GM19351 (cell line): ENCODE data around the gene APP.

ENCODE experiments used
- ATAC-seq: cut with Tn5 transposase; IDR thresholded peaks from one replicate; pipeline ENCODE4 v1.9.1; 2021; ENCODE audit warnings: mild to moderate bottlenecking, moderate library complexity; ENCODE audit not compliant: unreplicated experiment

The APP gene

DNA sequence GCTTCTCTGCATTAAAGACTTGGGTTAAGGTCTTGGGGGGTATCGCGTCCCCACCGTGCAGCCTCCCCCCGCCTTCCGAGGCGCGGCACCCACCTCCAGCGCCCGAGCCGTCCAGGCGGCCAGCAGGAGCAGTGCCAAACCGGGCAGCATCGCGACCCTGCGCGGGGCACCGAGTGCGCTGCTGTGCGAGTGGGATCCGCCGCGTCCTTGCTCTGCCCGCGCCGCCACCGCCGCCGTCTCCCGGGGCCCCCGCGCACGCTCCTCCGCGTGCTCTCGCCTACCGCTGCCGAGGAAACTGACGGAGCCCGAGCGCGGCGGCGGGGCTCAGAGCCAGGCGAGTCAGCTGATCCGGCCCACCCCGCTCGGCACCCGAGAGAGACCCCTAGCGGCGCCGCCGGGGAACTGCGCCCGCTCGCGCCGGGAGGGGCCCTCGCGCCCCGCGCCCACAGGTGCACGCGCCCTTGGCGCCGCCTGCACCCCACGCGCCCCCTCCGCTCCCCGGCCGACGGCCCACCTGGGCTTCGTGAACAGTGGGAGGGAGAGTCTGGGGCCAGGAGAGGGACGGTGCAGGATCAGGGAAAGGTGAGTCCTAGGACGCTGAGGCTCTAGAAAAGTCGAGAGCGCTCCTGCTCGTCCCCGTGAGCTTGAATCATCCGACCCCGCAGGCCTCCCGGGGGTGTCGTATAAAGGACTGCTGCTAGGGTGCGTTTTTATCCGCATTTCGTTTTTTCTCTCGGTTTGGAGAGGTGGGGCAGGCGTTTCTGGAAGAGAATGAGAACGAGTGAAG lies at the start of gene APP:
APP (minus strand) TSS at position 300 of the 787 bp plus-strand sequence; CDS start at position 150, 150 bp downstream.
- peak; percentile 77 for ATAC-seq

DNA sequence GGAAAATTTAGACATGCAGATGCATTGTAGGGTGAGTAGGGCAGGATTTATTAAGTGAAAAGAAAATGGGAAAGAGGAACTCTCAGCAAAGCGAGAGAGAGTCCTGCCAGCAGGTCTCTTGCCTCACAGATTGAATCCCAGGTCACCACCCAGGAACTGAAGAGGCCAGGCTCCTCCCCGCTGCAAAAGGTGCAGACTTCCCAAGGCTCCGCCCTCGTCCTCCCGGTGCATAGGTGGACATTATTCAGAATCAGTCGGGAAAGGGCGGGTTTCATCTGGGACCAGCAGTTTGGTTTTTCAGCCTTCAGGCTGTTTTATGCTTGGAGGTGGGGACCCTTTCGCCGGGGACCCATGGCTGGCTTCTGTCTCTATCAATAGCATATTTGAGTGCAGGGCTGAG lies 41.6 kb upstream of the APP start:
- no peak for ATAC-seq

- ATAC-seq: no peak
Observed at GRCh38 chr21:26210614-26211013, 40.0 kb upstream of the APP start.

- ATAC-seq: no peak
Observed at GRCh38 chr21:26207021-26207420, 36.5 kb upstream of the APP start.

DNA sequence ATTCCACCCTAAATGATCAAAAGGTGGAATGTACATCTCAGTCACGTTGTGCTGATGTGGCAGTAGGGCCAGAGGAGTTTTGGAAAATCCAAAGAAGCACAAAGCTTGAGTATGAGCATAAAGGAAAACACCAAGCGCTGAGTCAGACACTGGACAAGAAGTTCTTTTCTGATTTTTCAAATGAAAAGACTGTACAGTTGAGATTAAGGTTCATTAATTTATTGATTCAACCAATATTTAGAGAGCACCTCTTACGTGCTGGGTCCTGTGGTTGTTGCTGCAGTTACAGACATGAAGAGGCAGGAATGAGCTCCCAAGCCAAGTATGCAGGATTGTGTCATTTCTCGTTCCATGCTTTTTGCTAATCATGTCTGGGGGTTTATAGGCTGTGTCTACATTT lies 28.9 kb upstream of the APP start:
- ATAC-seq: no peak

DNA sequence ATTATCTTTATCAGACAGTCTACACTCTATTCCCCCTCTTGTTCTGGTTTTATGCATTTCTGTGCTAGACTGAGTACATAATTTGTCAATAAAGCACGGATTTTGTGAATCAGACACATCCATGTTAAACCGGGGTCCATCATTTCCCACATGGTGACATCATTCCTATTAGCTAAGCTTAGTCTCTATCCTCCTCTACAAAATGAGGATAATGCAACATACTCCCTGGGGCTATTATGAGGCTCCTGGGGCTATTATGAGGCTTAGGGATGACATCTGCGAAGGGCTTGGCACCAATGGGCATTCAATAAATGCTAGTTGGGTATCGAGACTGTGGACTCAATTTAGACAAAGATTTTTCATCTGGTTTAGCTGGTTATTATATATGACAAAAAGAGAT lies 25.1 kb upstream of the APP start:
- no peak for ATAC-seq

DNA sequence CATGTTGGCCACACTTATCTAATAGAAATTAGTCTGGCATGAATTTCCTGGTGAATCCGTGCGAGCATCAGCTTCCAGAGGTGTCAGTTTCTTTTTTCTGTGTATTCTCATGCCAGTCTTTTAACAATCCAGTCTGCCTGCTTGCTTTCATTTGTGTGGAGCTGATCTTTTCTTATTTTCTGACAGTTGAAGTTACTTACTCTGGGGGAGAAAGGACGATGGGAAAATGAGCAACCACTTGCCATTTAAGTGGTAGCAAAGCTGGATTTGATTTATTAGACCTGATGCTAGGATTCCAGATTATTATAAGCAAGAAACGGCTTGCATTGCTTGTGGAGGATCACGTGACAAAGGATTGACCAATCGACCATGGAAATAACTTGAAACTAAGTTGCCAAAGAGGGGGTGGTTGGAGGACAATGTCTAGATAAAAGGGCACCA lies 24.3 kb upstream of the APP start:
- no peak for ATAC-seq

- ATAC-seq: no peak
Observed at GRCh38 chr21:26194326-26194725, 23.8 kb upstream of the APP start.

GRCh38 chr21:26191609-26192008 lies 21.0 kb upstream of the APP start:
- ATAC-seq: no peak

DNA sequence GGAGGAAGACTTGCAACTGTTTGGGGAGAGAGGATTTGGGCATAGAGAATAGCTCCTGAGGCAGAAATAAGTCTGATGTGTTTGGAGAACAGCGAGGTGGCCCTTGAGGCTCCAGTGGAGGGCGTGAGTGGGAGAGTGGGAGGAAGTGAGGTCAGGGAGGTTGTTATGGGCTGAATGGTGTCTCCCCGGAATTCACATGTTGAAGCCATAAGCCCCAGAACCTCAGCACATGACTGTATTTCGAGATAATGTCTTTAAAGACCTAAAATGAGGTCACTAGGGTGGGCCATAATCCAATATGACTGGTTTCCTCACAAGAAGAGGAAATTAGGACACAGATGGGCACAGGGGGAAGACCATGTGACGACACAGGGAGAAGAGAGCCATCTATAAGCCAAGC lies 17.9 kb upstream of the APP start:
- no peak for ATAC-seq

GRCh38 chr21:26185446-26185845 lies 14.9 kb upstream of the APP start:
- no peak for ATAC-seq

- ATAC-seq: no peak
Observed at GRCh38 chr21:26185021-26185420, 14.5 kb upstream of the APP start.

DNA sequence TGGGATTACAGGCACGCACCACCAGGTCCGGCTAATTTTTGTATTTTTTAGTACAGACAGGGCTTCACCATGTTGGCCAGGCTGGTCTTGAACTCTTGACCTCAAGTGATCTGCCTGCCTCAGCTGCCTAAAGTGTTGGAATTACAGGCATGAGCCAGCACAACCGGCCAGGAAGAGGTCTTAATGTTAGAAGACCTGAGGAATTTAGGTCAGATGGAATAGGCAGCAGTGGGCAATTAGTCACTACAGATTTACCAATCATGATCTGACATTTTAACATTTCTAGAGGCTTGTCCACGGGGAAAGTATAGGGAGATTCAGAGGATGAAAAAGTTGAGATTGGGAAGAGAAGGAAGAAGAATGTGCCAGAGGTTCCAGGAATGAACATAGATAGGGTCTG lies 8.9 kb upstream of the APP start:
- no peak for ATAC-seq

GRCh38 chr21:26177746-26178426 lies 7.3 kb upstream of the APP start:
- peak; percentile 77 for ATAC-seq

GRCh38 chr21:26177187-26177586 lies 6.6 kb upstream of the APP start:
- ATAC-seq: no peak

GRCh38 chr21:26171258-26172100 lies 909 bp upstream of the APP start:
- no peak for ATAC-seq

GRCh38 chr21:26169611-26170470 lies 729 bp downstream of the APP start:
- ATAC-seq: peak; percentile 39

- peak; percentile 58 for ATAC-seq
Observed at GRCh38 chr21:26169061-26169610, 1.4 kb downstream of the APP start.

DNA sequence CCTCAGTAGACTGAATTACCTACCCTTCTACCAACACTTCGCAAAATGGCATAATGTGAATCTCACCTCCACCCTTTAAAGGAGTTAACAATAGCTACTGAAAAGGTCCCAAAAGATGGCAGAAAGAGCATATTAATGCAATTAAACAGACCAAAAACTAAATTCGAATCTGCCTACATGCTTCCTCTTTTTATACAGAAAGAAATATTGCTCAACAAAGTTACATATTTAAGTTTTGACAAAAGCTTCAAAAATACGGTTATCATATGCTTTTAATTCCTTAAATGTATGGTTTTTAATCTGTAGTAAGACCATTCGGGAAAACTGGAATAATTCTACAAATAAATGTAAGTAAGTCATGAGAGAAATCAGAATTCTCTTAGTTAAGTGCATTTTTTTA lies 2.2 kb downstream of the APP start:
- no peak for ATAC-seq

DNA sequence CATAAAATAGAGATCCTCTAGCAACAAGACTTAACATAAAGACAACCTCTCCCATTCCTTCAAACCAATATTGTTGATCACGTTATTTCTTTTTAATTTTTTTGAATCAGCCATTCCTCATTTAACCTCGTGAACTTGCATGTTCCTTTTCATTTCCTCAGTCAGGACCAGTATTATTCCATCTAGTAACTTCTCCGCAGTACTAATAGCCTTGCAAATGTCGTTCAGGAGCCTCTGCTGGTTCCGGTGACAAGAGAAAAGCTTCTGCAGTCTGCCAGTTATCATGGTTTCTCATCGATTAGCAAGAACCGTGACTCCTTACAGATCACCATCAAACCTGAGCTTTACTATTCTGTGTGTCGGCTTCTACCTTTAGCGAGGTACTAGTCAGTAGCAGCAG lies 3.0 kb downstream of the APP start:
- no peak for ATAC-seq
